Spinal cord (tissue), 10 donors: Measurements from ENCODE around the gene PRCD. TPM values are rescaled to one million over a fixed set of nuclear protein-coding genes. Genes with fewer than 3 reads are reported as not detected.

Source experiments
- DNase-seq, 6 donors: peaks; one replicate each; pipeline versions ENCODE4 v3.0.0 to v3.0.0-alpha.2; 2013 to 2015; ENCODE audit warnings: low spot score in 6 of 6, low read depth in 4 of 6
- H3K27ac ChIP-seq: one replicate; pipeline ENCODE4 v1.5.1; 2013; ENCODE audit warnings: low read depth, low read length, control low read depth
- H3K27me3 ChIP-seq: one replicate; pipeline ENCODE4 v1.6.1; 2013; ENCODE audit warnings: low read length; ENCODE audit not compliant: control insufficient read depth, insufficient read depth
- H3K36me3 ChIP-seq: one replicate; pipeline ENCODE4 v1.6.1; 2013; ENCODE audit warnings: low read length; ENCODE audit not compliant: control insufficient read depth, insufficient read depth
- H3K4me1 ChIP-seq: one replicate; pipeline ENCODE4 v1.6.1; 2013; ENCODE audit warnings: low read length; ENCODE audit not compliant: control insufficient read depth, insufficient read depth
- H3K4me3 ChIP-seq: one replicate; pipeline ENCODE4 v1.5.1; 2013; ENCODE audit warnings: low read depth, low read length, control low read depth
- H3K9me3 ChIP-seq: one replicate; pipeline ENCODE4 v1.6.1; 2013; ENCODE audit warnings: low read length; ENCODE audit not compliant: control insufficient read depth, insufficient read depth
- WGBS: methylation state at CpG from one replicate; pipeline ENCODE4 v1.1.5; 2013; ENCODE audit warnings: missing lambda C conversion rate; ENCODE audit not compliant: insufficient coverage; 5-methylcytosine and 5-hydroxymethylcytosine counted together
- polyA plus RNA-seq, 2 donors: library from polyadenylated mRNA; unstranded; fragments of 120-200 nt; gene quantifications; one replicate each; pipeline ENCODE4 v1.2.1, GENCODE V29; 2013; ENCODE audit not compliant: insufficient read length in 2 of 2
- small RNA-seq: library from RNA; depleted of rRNA; stranded (forward); fragments of <200 nt; gene quantifications from one replicate; pipeline ENCODE3, GENCODE V24; 2014; ENCODE audit warnings: low replicate concordance
- total RNA-seq, 2 donors: library from RNA; depleted of rRNA in 1 of 2; stranded (reverse); fragments of 120-200 nt in 1 of 2; fragments of >200 nt in 1 of 2; gene quantifications; one replicate each; pipeline versions ENCODE4 v1.2.3 to v1.2.4, GENCODE V29; 2013 to 2014
- donor health status: healthy.

The PRCD gene
- total and polyA plus RNA-seq, 4 donors, result 4.0 to 11.8 (median 9.4) TPM

DNA sequence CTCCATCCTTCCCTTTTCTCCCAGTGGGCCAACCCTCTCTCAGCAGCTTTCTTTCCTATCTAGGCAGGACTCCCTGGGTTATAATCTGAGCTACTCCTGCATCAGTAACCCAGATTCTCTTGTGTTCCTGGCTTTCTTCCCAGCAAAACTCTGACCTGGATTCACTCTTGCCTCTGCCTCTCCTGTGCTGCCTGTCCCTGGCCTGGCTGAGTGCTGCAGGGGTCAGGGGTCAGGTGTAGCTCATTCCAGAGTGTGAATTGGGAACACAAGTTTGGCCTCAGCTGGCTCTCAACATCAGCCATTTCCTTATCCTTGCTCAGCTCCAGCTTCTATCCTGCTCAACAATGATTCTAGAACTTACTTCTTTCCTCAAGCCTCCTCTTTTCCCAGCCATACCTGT is 48.3 kb downstream of the PRCD start:
- H3K27ac ChIP-seq, result no peak overlapping the region

DNA sequence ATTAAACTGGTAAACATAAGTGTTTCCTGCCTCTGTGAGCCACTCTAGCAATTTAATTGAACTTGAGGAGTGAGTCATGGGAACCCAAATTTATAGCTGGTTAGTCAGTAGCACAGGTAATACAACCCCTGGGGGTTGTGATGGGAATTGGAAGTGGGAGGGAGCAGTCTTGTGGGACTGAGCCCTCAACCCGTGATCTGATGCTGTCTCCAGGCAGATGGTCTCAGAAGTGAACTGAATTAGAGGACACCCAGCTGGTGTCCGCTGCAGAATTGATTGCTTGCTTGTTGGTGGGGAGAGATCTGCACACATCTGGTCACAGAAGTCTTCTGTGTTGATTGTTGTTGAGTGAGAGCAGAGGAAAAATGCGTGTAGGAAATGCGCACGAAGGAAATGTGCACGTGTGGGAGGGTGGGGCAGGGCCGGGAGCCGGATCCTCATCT is 53.6 kb downstream of the PRCD start:
- H3K27ac ChIP-seq, result no peak overlapping the region
- no peak overlapping the region for H3K4me3 ChIP-seq
- peaks cover 8% of the 10 kb centered on the region for H3K4me1 ChIP-seq
- DNase-seq, result peak in 1 of 6 donors; percentile 50
- H3K9me3 ChIP-seq, result no peaks in the 10 kb centered on the region
- H3K36me3 ChIP-seq, result no peaks in the 10 kb centered on the region
- H3K27me3 ChIP-seq, result no peaks in the 10 kb centered on the region
- WGBS, result 34% methylated on average over 3 of the region's 8 CpGs

More for the DNA sequence above, 48.3 kb downstream of the PRCD start:
- Histone ChIP-seq H3K4me1 (peaks cover 24% of the 10 kb centered on the region), H3K4me3 (no peak overlapping the region), H3K9me3 (no peaks in the 10 kb centered on the region), H3K36me3 (no peaks in the 10 kb centered on the region), H3K27me3 (peaks cover 34% of the 10 kb centered on the region)
- DNase-seq, result no peak

DNA sequence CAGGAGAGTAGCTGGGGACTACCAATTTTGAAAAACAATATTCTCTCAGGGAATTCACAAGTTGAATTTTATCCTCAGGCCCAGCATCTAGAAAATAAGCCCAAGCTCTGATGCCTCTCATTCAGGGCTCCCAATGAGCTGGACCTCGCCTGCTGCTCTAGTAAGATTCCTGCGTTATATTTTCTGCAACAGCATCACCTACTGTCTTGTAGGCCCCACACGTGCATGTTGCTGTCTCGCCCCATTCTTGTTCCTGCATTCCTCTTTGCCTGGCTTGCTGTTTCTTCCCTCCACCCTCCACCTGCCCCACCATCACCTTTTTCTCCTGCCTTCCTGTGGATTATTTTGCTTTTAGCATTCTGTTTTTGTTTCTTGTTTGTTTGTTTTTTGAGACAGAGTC is 54.1 kb downstream of the PRCD start:
- 50% methylated on average over 4 of the region's 4 CpGs for WGBS
- no peaks in the 10 kb centered on the region for H3K9me3 ChIP-seq
- H3K27ac ChIP-seq, result no peak overlapping the region
- no peaks in the 10 kb centered on the region for H3K36me3 ChIP-seq
- H3K4me1 ChIP-seq, result peaks cover 10% of the 10 kb centered on the region
- no peak overlapping the region for H3K4me3 ChIP-seq
- H3K27me3 ChIP-seq, result no peaks in the 10 kb centered on the region
- peak in 1 of 6 donors; percentile 73 for DNase-seq

DNA sequence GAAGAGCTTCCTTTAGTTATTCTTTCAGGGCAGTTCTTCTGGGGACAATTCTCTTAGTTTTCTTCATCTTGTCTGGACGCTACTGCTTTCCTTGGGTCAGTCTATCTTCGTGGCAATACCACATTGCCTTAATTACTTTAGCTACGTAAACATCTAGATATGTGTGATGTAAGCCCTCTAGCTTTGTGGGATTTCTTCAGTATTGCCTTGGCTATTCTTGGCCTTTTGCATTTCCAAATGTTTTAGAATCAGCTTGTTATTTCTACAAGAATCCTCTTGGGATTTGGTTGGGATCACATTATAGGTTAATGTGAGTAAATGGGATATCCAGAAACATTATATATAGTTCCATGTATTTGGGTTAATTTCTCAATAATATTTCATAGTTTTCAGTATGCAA is 54.8 kb downstream of the PRCD start:
- Histone ChIP-seq H3K4me3 (no peak overlapping the region), H3K36me3 (no peaks in the 10 kb centered on the region), H3K27me3 (no peaks in the 10 kb centered on the region), H3K27ac (no peak overlapping the region), H3K9me3 (no peaks in the 10 kb centered on the region), H3K4me1 (peaks cover 10% of the 10 kb centered on the region)
- DNase-seq, result no peak
- WGBS, result no CpG with 5 or more reads among the region's 3 CpGs

Small RNA genes lying within 50 kb of the gene (small RNA-seq; reads per million reads assigned to genes)
- not detected for gene SNORD1A
- gene SNORD1B, result 296 reads per million, percentile 99 among the genes with 10 or more reads in this experiment

Other genes starting within 250 kb of the PRCD start
- 1 to 10 TPM; 3.7 to 7.5 TPM for gene QRICH2, start 231.8 kb upstream of the PRCD start, total RNA-seq
- 10 to 100 TPM; 14.6 to 21.4 TPM for gene QRICH2, start 231.8 kb upstream of the PRCD start, polyA plus RNA-seq
- gene PRPSAP1, start 186.1 kb upstream of the PRCD start, total RNA-seq, result 10 to 100 TPM; 71.7 to 72.3 TPM
- gene PRPSAP1, start 186.1 kb upstream of the PRCD start, polyA plus RNA-seq, result 100 to 1,000 TPM; 101 to 105 TPM
- gene SPHK1, start 155.4 kb upstream of the PRCD start, total RNA-seq, result 10 to 100 TPM in 1 of 2 donors, 1 to 10 TPM in 1; 3.8 to 14.5 TPM
- gene SPHK1, start 155.4 kb upstream of the PRCD start, polyA plus RNA-seq, result 1 to 10 TPM; 3.3 to 7.4 TPM
- 10 to 100 TPM; 25.0 to 33.2 TPM for gene UBE2O, start 86.9 kb upstream of the PRCD start, total RNA-seq
- gene UBE2O, start 86.9 kb upstream of the PRCD start, polyA plus RNA-seq, result 10 to 100 TPM; 38.4 to 47.4 TPM
- gene AANAT, start 72.4 kb upstream of the PRCD start, total RNA-seq, result under 1 TPM; 0.20 to 0.28 TPM
- under 1 TPM; 0.60 to 0.83 TPM for gene AANAT, start 72.4 kb upstream of the PRCD start, polyA plus RNA-seq
- gene RHBDF2, start 38.6 kb upstream of the PRCD start, total RNA-seq, result 1 to 10 TPM; 6.3 to 7.1 TPM
- 10 to 100 TPM; 10.6 to 10.9 TPM for gene RHBDF2, start 38.6 kb upstream of the PRCD start, polyA plus RNA-seq
- 10 to 100 TPM in 1 of 2 donors, 1 to 10 TPM in 1; 9.0 to 14.3 TPM for gene CYGB, start 2.3 kb upstream of the PRCD start, total RNA-seq
- gene CYGB, start 2.3 kb upstream of the PRCD start, polyA plus RNA-seq, result 10 to 100 TPM; 34.1 to 34.4 TPM
- gene ST6GALNAC2, start 45.8 kb downstream of the PRCD start, total RNA-seq, result 10 to 100 TPM; 26.0 to 29.1 TPM
- 10 to 100 TPM in 1 of 2 donors, 1 to 10 TPM in 1; 8.0 to 20.4 TPM for gene ST6GALNAC2, start 45.8 kb downstream of the PRCD start, polyA plus RNA-seq
- gene ST6GALNAC1, start 103.7 kb downstream of the PRCD start, total RNA-seq, result 1 to 10 TPM; 1.2 to 3.3 TPM
- gene ST6GALNAC1, start 103.7 kb downstream of the PRCD start, polyA plus RNA-seq, result 1 to 10 TPM; 4.6 TPM
- 100 to 1,000 TPM; 136 to 167 TPM for gene MXRA7, start 170.9 kb downstream of the PRCD start, total RNA-seq
- gene MXRA7, start 170.9 kb downstream of the PRCD start, polyA plus RNA-seq, result 100 to 1,000 TPM; 154 to 173 TPM
- 10 to 100 TPM; 15.4 to 16.4 TPM for gene JMJD6, start 186.6 kb downstream of the PRCD start, total RNA-seq
- gene JMJD6, start 186.6 kb downstream of the PRCD start, polyA plus RNA-seq, result 10 to 100 TPM; 18.6 to 26.2 TPM
- 10 to 100 TPM; 17.5 to 30.2 TPM for gene METTL23, start 186.8 kb downstream of the PRCD start, total RNA-seq
- 10 to 100 TPM; 25.9 to 28.2 TPM for gene METTL23, start 186.8 kb downstream of the PRCD start, polyA plus RNA-seq
- 100 to 1,000 TPM in 1 of 2 donors, 10 to 100 TPM in 1; 78.3 to 161 TPM for gene SRSF2, start 197.3 kb downstream of the PRCD start, total RNA-seq
- gene SRSF2, start 197.3 kb downstream of the PRCD start, polyA plus RNA-seq, result 100 to 1,000 TPM; 264 to 268 TPM
- 10 to 100 TPM; 37.1 to 72.9 TPM for gene MFSD11, start 198.1 kb downstream of the PRCD start, total RNA-seq
- 10 to 100 TPM; 28.9 to 45.5 TPM for gene MFSD11, start 198.1 kb downstream of the PRCD start, polyA plus RNA-seq